GM12892 (cell line): ENCODE results near the gene BTRC.

Source experiments
- DNase-seq: peaks from one replicate; pipeline ENCODE4 v3.0.0; 2011; ENCODE audit not compliant: insufficient read length
- FAIRE-seq: peaks from 2 replicates; lab custom pipeline; 2011; peaks lifted over from hg19 to GRCh38; lab: Jason Lieb, UNC
- POLR2A ChIP-seq: IDR thresholded peaks from 2 replicates; pipeline ENCODE4 v1.6.1; 2011; ENCODE audit warnings: low read depth, low read length, control low read depth
- POLR2AphosphoS5 ChIP-seq: IDR thresholded peaks from 2 replicates; pipeline ENCODE4 v1.6.1; 2011; ENCODE audit warnings: low read depth, low read length, control low read depth
- TAF1 ChIP-seq: IDR thresholded peaks from 2 replicates; pipeline ENCODE4 v1.6.1; 2011; ENCODE audit warnings: low read depth, mild to moderate bottlenecking, control low read depth, low read length, borderline replicate concordance

The BTRC gene

GRCh38 chr10:101601541-101601940 is 247.6 kb downstream of the BTRC start:
- DNase-seq (no peak), FAIRE-seq (no peak)
- TF ChIP-seq POLR2AphosphoS5 (no peak), POLR2A (no peak), TAF1 (no peak)

DNA sequence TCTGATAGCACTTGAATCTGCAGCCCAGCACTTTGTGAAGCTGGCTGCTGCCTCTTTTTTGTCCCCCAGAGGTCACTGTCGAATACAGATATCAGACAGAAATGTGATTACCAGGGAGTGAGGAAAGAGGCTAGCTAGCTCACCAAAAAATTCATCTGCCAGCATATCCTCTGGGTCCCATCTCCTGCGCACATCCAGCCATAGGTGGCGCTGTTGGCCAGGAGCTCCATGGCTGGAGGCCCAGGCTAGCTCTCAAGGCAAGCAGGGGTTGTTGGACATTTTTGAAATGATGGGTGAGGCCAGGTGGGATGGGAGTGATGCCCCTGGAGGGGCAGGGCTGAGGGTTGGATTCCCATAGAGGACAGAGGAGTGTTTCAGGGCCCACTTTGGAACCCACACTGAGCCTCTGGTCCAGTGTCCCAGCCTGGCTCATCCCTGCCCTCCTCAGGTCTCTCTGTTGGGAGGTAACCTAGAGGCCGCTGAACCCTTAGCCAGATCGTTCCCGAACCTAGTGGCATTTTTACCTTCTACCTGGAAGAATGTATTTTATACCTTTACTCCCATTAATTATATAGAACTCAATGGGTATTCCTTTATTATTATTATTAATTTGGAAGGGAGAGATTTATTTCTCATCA is 248.9 kb downstream of the BTRC start:
- no peak for TF ChIP-seq POLR2A
- TF ChIP-seq POLR2AphosphoS5: no peak
- TF ChIP-seq TAF1: no peak
- DNase-seq (peak; percentile 65), FAIRE-seq (peak; percentile 86)
